Activated B cell treated with CpG ODN at 0.5 μM for 24 hours (primary cell): ENCODE measurements around the gene ANKS1A. TPM values are rescaled to one million over a fixed set of nuclear protein-coding genes. Genes with fewer than 3 reads are reported as not detected.

Experiments
- ATAC-seq: fragments of 200-7000 bp; cut with Tn5 transposase; one replicate; pipeline ENCODE4 v1.10.0; 2021; ENCODE audit warnings: low read depth, mild to moderate bottlenecking, moderate library complexity
- CTCF ChIA-PET: fragments of 350-600 bp; sonication (Branson Sonifier 250); formaldehyde crosslinking; loops from one replicate; lab custom pipeline; 2021; ENCODE audit warnings: antibody characterized with exemption; lab: Charles Lee
- POLR2A ChIA-PET: fragments of 350-600 bp; sonication (Branson Sonifier 250); formaldehyde crosslinking; loops from one replicate; lab custom pipeline; 2021; ENCODE audit warnings: antibody characterized with exemption; lab: Charles Lee
- DNase-seq: peaks from one replicate; pipeline ENCODE4 v3.0.0; 2022
- H3K27ac Mint-ChIP-seq: one replicate; pipeline ENCODE4 v1.8.0; 2020; ENCODE audit warnings: mixed read lengths
- H3K27me3 Mint-ChIP-seq: one replicate; pipeline ENCODE4 v1.8.0; 2021; ENCODE audit warnings: mixed read lengths
- H3K36me3 Mint-ChIP-seq: one replicate; pipeline ENCODE4 v1.8.0; 2021; ENCODE audit warnings: low read depth, mixed read lengths
- H3K4me1 Mint-ChIP-seq: one replicate; pipeline ENCODE4 v1.8.0; 2021; ENCODE audit warnings: mixed read lengths
- H3K4me3 Mint-ChIP-seq: one replicate; pipeline ENCODE4 v1.8.0; 2020; ENCODE audit warnings: mild to moderate bottlenecking, mixed read lengths
- H3K9me3 Mint-ChIP-seq: one replicate; pipeline ENCODE4 v1.8.0; 2020; ENCODE audit warnings: mixed read lengths
- intact Hi-C: fragments of 100-400 bp; cut with micrococcal nuclease; formaldehyde crosslinking; loops from one replicate; pipeline ENCODE4 v1.15.1; 2024
- total RNA-seq: library from RNA; stranded (reverse); gene quantifications from 2 replicates; pipeline ENCODE4 v1.2.3, GENCODE V29; 2022
- TF ChIP-seq, protein P1 (sequence below): fragments of 200-600 bp; IDR thresholded peaks from one replicate; pipeline ENCODE4 v1.8.0; 2022; ENCODE audit warnings: antibody characterized with exemption, mild to moderate bottlenecking

ANKS1A gene
- total RNA-seq, 1 donor from 2014 or later: 12.6 TPM

DNA sequence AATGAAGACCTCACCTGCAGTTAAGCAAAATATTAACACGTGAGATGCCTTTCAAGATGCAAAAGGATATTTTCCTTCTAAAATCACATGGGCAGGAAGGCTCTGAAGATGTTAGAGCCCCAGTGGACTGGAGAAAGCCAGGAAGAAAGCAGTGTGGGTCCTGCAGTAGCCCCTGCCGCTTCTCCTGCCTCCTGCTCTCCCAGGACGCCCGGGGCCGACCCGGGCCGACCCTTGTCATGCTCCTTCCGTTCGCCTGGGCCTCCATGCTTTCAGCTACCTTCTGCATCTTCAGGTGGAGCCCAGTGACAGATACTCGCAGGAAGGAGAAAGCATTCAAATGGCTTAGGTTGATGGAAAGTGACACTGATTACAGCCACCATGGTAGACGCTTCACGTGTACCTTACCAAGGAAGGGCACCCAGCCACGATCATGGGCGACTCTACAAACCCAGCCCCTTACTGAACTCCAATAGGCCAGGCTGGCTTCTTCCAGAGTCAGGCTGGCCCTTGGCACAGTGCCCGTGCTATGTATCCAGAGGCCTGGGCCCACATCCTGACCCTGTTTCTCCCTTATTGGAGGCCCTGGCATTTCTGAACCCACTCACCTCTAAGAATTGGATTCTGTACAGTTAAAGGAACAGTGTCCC lies 183.1 kb downstream of the ANKS1A start:
- POLR2A ChIA-PET: no interaction called here
- Mint-ChIP-seq H3K9me3 (no peaks in the 10 kb centered on the region), H3K36me3 (peaks cover 27% of the 10 kb centered on the region), H3K4me3 (no peak overlapping the region), H3K4me1 (no peaks in the 10 kb centered on the region), H3K27me3 (no peaks in the 10 kb centered on the region), H3K27ac (no peak overlapping the region)
- CTCF ChIA-PET: no interaction called here
- no peak for DNase-seq
- TF ChIP-seq, protein P1, sequence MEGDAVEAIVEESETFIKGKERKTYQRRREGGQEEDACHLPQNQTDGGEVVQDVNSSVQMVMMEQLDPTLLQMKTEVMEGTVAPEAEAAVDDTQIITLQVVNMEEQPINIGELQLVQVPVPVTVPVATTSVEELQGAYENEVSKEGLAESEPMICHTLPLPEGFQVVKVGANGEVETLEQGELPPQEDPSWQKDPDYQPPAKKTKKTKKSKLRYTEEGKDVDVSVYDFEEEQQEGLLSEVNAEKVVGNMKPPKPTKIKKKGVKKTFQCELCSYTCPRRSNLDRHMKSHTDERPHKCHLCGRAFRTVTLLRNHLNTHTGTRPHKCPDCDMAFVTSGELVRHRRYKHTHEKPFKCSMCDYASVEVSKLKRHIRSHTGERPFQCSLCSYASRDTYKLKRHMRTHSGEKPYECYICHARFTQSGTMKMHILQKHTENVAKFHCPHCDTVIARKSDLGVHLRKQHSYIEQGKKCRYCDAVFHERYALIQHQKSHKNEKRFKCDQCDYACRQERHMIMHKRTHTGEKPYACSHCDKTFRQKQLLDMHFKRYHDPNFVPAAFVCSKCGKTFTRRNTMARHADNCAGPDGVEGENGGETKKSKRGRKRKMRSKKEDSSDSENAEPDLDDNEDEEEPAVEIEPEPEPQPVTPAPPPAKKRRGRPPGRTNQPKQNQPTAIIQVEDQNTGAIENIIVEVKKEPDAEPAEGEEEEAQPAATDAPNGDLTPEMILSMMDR: no peak
- intact Hi-C loops: no loop called here
- no peak for ATAC-seq

GRCh38 chr6:35072698-35073055 lies 183.6 kb downstream of the ANKS1A start:
- TF ChIP-seq, protein P1: no peak
- Mint-ChIP-seq H3K4me1 (no peaks in the 10 kb centered on the region), H3K27me3 (no peaks in the 10 kb centered on the region), H3K27ac (no peak overlapping the region), H3K36me3 (peaks cover 31% of the 10 kb centered on the region), H3K9me3 (no peaks in the 10 kb centered on the region), H3K4me3 (no peak overlapping the region)
- POLR2A ChIA-PET: no interaction called here
- DNase-seq (no peak), ATAC-seq (no peak)
- intact Hi-C loops: no loop called here
- CTCF ChIA-PET: no interaction called here

DNA sequence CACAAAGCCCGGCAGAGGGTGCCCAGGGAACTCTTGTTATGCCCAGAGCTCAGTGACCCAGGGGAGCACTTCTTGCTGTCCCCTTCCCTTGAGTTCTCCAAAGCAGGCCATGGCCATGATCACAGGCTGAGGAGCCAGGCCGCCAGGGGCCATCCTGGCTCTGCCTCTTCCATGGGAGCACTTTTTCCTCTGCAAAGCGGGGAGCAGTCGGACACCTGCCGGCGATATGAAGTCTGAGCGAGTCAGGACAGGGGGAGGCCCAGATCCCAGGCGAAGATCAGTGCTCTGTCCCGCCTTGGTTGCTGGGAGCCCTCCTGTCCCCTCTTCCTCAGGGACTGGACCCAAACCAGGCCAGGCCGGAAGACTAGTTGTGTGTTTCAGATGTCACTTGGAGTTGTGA lies 184.2 kb downstream of the ANKS1A start:
- POLR2A ChIA-PET: no interaction called here
- CTCF ChIA-PET: no interaction called here
- TF ChIP-seq, protein P1: no peak
- no peaks in the 10 kb centered on the region for H3K27me3 Mint-ChIP-seq
- ATAC-seq (no peak), DNase-seq (no peak)
- H3K9me3 Mint-ChIP-seq: no peaks in the 10 kb centered on the region
- intact Hi-C loops: no loop called here
- no peak overlapping the region for H3K27ac Mint-ChIP-seq
- peaks cover 31% of the 10 kb centered on the region for H3K36me3 Mint-ChIP-seq
- H3K4me1 Mint-ChIP-seq: no peaks in the 10 kb centered on the region
- H3K4me3 Mint-ChIP-seq: no peak overlapping the region

DNA sequence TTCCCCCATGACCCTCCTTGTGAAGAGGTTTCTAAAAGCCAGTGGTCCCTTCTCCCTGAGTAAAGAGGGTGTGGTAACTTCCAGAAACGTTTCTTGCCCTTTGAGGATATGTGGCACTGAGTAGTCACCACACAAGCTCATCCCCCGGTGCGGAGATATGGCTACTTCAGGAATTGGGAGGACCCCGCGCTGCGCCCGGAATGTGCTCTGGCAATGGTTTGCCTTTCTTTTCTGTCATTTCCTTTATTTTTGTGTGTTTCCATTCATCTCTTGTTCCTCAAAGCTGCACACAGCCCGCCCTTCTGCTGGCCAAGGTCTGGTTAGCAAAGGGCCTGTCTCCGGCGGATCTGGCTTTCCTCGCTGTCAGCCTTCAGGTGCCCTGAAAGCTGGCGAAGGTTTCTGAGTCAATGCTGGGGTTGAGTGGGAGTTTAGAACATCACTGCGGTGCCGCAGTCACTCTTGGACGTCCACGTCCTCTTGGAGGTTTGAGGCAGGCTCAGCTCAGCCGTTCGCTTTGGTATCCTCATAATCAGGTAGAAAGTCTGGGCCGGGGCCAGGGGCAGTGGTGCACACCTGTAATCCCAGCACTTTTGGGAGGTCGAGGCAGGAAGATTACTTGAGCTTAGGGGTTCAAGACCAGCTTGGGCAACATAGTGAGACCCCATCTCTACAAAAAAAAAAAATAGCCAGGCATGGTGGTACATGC lies 184.9 kb downstream of the ANKS1A start:
- DNase-seq: no peak
- Mint-ChIP-seq H3K4me3 (no peak overlapping the region), H3K9me3 (no peaks in the 10 kb centered on the region), H3K27me3 (no peaks in the 10 kb centered on the region), H3K27ac (no peak overlapping the region), H3K4me1 (no peaks in the 10 kb centered on the region), H3K36me3 (peaks cover 34% of the 10 kb centered on the region)
- TF ChIP-seq, protein P1: no peak
- CTCF ChIA-PET: no interaction called here
- intact Hi-C loops: no loop called here
- POLR2A ChIA-PET: no interaction called here
- no peak for ATAC-seq

DNA sequence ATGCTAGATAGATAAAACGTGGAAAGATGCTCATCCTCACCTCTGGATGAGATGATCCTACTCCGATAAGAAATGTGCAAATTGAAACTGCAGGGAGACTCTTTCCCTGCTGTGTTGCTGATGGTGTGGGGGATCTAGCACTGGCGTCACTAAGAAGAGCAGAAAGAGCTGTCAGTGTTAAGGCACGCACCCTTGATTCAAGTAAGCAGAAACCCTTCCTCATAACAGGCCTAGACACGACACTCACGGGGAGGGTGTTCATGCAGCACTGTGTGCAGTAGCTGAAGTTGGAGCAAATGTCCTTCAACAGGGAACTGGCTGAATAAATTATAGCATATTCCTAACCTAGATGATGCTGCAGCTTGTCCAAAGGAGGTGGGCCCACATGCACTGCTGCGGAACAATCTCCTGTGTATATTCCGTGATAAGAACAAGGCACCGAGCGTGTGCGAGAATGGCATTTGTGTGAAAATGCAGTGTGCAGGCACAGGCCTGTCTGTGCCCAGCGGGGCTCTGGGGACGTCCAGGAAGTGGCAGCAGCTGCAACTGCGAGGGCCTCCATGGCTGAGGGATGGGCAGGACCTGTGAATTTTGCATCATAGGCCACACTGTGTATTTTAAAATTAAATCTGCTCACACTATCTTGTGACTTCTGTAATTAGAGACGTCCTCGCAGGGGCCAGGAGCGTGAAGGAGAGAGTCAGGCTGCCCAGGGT lies 188.1 kb downstream of the ANKS1A start:
- ChIA-PET CTCF (no interaction called here), POLR2A (no interaction called here)
- Mint-ChIP-seq H3K27me3 (no peaks in the 10 kb centered on the region), H3K36me3 (peaks cover 51% of the 10 kb centered on the region), H3K4me1 (no peaks in the 10 kb centered on the region), H3K4me3 (no peak overlapping the region), H3K27ac (no peak overlapping the region), H3K9me3 (no peaks in the 10 kb centered on the region)
- ATAC-seq (no peak), DNase-seq (no peak)
- intact Hi-C loops: no loop called here
- TF ChIP-seq, protein P1: no peak
